ENCODE measurements around the gene OGA. TPM values are rescaled to one million over a fixed set of nuclear protein-coding genes. Genes with fewer than 3 reads are reported as not detected.

The OGA gene
- polyA plus RNA-seq (2012; ENCODE audit: missing spikeins) = 118 TPM

- FAIRE-seq = peak; percentile 97
- TF ChIP-seq POLR2A (IDR thresholded peaks at IDR 0.05; ENCODE audit: low read depth, low read length) (peak; percentile 95), TAF1 (IDR thresholded peaks at IDR 0.05; ENCODE audit: borderline replicate concordance, low read depth, low read length) (peak; percentile 99), POLR2AphosphoS5 (IDR thresholded peaks at IDR 0.05; ENCODE audit: low read depth, low read length) (peak; percentile 94)
- DNase-seq (ENCODE audit: insufficient read length) = peak; percentile 92
Measured at GRCh38 chr10:101818119-101818871, at the start of gene OGA. Gene OGA (minus strand): TSS chr10:101818444. CDS start chr10:101818022, 422 bp downstream.

GRCh38 chr10:101867931-101868330, 49.7 kb upstream of the OGA start:
- FAIRE-seq = no peak
- TF ChIP-seq TAF1 (IDR thresholded peaks at IDR 0.05; ENCODE audit: borderline replicate concordance, low read depth, low read length) (no peak), POLR2A (IDR thresholded peaks at IDR 0.05; ENCODE audit: low read depth, low read length) (no peak), POLR2AphosphoS5 (IDR thresholded peaks at IDR 0.05; ENCODE audit: low read depth, low read length) (no peak)
- DNase-seq (ENCODE audit: insufficient read length) = no peak

DNA sequence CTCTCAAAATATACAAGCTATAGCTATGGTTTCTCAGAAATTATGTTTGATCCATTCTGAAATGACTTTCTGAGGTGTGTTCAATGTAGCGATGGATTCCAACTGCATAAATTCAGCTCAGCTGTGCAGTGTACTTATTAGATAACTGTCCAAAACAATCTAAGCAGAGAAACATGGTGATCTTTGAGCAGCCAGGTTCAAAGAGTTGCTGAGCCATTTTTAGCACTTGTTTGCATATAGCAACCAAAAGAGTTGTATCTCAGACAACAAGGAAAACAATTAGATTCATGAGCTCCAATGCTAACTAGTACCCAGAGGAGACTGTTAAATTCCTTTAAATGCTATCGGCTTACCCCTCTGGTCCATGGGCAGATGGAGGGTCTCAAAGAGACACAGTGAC, 41.3 kb upstream of the OGA start:
- FAIRE-seq = no peak
- DNase-seq (ENCODE audit: insufficient read length) = no peak
- TF ChIP-seq TAF1 (IDR thresholded peaks at IDR 0.05; ENCODE audit: borderline replicate concordance, low read depth, low read length) (no peak), POLR2A (IDR thresholded peaks at IDR 0.05; ENCODE audit: low read depth, low read length) (no peak)

- FAIRE-seq = peak; percentile 92
- no peak for DNase-seq (ENCODE audit: insufficient read length)
- TF ChIP-seq POLR2AphosphoS5 (IDR thresholded peaks at IDR 0.05; ENCODE audit: low read depth, low read length) (no peak), TAF1 (IDR thresholded peaks at IDR 0.05; ENCODE audit: borderline replicate concordance, low read depth, low read length) (no peak), POLR2A (IDR thresholded peaks at IDR 0.05; ENCODE audit: low read depth, low read length) (no peak)
Measured at GRCh38 chr10:101858723-101859500, 40.7 kb upstream of the OGA start.

- peak; percentile 82 for FAIRE-seq
- no peak for DNase-seq (ENCODE audit: insufficient read length)
- no peak for TF ChIP-seq POLR2AphosphoS5 (IDR thresholded peaks at IDR 0.05; ENCODE audit: low read depth, low read length)
- TF ChIP-seq POLR2A (IDR thresholded peaks at IDR 0.05; ENCODE audit: low read depth, low read length) = no peak
- TF ChIP-seq TAF1 (IDR thresholded peaks at IDR 0.05; ENCODE audit: borderline replicate concordance, low read depth, low read length) = no peak
Measured at GRCh38 chr10:101857802-101858476, 39.7 kb upstream of the OGA start.

DNA sequence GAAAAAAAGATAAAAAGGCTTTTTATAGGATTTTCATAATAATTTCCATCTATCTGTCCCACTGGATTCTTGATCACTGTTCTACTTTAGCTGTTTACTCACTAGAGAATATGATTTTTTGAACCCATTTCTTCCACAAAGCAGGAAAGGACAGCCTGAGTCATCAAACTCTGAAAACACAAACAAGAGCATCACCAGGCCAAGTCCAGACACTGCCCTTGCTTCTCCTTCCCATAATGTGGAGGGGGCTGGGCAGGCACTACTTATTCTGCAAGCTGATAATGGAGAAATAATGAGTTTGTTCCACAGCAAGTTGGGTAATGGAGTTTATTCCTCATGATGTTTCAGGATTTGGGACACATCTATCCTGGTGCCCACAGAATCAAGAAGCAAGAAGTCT, 38.4 kb upstream of the OGA start:
- no peak for DNase-seq (ENCODE audit: insufficient read length)
- TF ChIP-seq TAF1 (IDR thresholded peaks at IDR 0.05; ENCODE audit: borderline replicate concordance, low read depth, low read length) (no peak), POLR2A (IDR thresholded peaks at IDR 0.05; ENCODE audit: low read depth, low read length) (no peak), POLR2AphosphoS5 (IDR thresholded peaks at IDR 0.05; ENCODE audit: low read depth, low read length) (no peak)
- no peak for FAIRE-seq

DNA sequence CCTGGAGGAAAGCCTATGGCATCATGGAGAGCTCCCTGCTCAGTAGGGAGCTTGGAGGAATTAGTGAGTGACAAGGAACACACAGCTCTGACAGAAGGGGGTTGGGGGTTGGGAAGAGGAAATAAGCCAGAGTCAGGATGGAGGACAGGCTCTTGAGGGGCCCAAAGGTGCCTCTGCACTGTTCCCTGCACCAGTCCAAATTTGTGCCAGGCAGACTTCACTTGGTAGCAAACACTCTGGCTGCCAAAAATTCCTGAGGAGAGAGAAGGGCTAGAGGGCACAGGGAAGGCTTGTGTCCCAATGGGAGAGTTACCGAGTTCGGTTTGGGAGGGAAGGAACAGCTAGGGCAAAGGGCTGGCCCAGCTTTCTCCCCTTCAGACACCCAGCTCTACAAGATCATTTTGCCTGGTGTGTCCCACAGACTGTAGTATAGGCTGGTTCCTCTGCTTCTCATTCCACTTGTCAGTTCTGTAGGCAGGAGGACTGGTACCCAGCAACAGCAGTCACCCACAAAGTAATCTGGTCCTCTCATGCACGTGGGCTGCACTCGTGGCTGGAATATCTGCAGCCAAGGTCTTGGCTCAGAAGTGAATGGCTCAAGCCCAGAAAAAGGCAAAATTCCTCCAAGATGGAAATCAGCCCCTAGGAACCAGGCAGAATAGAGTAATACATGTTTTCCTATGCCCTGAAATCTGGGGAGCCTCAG, 33.3 kb upstream of the OGA start:
- no peak for DNase-seq (ENCODE audit: insufficient read length)
- no peak for FAIRE-seq

DNA sequence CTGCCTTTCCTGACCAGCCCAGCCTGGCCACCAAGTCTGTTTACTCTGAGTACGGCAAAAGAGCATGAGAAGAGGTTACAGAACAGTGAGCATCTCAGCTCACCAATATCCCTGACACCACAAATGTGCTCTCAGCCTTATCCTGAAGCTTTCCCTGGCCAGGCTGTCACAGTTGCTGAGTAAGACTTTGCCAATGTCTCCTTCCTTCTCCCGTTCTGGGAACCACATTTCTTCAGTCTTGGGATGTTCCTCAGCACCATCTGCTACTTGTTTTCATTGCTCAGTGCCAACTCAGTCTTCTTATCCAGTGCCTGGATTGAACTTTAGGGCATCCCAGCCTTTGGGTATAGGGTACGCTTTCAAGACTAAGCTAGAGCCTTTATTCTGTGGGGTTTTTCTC, 32.5 kb upstream of the OGA start:
- TF ChIP-seq POLR2AphosphoS5 (IDR thresholded peaks at IDR 0.05; ENCODE audit: low read depth, low read length) = no peak
- TF ChIP-seq TAF1 (IDR thresholded peaks at IDR 0.05; ENCODE audit: borderline replicate concordance, low read depth, low read length) = no peak
- TF ChIP-seq POLR2A (IDR thresholded peaks at IDR 0.05; ENCODE audit: low read depth, low read length) = no peak
- FAIRE-seq (peak; percentile 17), DNase-seq (ENCODE audit: insufficient read length) (no peak)

More for the DNA sequence above, 33.3 kb upstream of the OGA start:
- TF ChIP-seq TAF1 (IDR thresholded peaks at IDR 0.05; ENCODE audit: borderline replicate concordance, low read depth, low read length) = no peak
- TF ChIP-seq POLR2AphosphoS5 (IDR thresholded peaks at IDR 0.05; ENCODE audit: low read depth, low read length) = no peak
- no peak for TF ChIP-seq POLR2A (IDR thresholded peaks at IDR 0.05; ENCODE audit: low read depth, low read length)

- no peak for DNase-seq (ENCODE audit: insufficient read length)
- TF ChIP-seq POLR2A (IDR thresholded peaks at IDR 0.05; ENCODE audit: low read depth, low read length) (no peak), TAF1 (IDR thresholded peaks at IDR 0.05; ENCODE audit: borderline replicate concordance, low read depth, low read length) (no peak), POLR2AphosphoS5 (IDR thresholded peaks at IDR 0.05; ENCODE audit: low read depth, low read length) (no peak)
- no peak for FAIRE-seq
Measured at GRCh38 chr10:101848894-101849351, 30.7 kb upstream of the OGA start.

DNA sequence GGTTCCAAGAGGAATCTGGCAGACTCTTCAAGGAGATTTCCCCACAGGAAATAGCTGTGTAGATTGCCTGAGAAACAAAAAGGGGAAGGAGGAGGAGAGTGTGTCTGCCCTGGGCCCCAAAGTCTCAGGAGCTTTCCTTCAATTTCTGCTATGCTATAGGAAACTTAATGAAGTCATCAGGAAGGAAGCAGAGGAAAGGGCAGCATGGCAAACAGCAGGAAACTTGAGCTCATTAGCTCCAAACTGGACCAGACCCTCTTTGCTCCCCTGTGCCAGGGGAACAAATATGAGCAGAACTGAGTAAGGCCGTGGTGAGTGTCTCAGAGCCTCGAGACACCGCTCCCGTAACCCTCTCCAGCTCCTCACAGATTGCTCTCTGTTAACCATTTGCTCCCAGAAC, 30.2 kb upstream of the OGA start:
- FAIRE-seq = no peak
- no peak for DNase-seq (ENCODE audit: insufficient read length)
- TF ChIP-seq TAF1 (IDR thresholded peaks at IDR 0.05; ENCODE audit: borderline replicate concordance, low read depth, low read length) = no peak
- no peak for TF ChIP-seq POLR2AphosphoS5 (IDR thresholded peaks at IDR 0.05; ENCODE audit: low read depth, low read length)
- TF ChIP-seq POLR2A (IDR thresholded peaks at IDR 0.05; ENCODE audit: low read depth, low read length) = no peak

DNA sequence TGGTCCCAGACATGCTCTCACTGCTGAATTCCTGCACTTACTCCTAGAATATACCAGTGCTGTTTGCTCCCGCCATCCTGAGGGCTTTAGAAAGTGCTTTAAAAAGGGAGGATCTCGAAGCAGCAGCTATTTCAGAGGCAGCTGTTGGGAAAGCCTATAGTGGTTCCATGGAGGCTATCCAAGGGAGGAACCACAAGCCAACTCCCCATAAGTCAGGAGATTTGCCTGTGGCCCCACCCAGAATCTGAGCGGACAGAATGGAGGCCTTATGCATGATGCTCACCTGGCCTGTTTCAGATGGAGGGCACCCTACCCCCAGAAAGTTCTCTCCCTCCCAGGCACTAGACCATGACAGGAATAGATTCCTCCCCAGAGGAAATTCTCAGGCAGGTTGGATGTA, 27.6 kb upstream of the OGA start:
- TF ChIP-seq POLR2A (IDR thresholded peaks at IDR 0.05; ENCODE audit: low read depth, low read length) (no peak), POLR2AphosphoS5 (IDR thresholded peaks at IDR 0.05; ENCODE audit: low read depth, low read length) (no peak), TAF1 (IDR thresholded peaks at IDR 0.05; ENCODE audit: borderline replicate concordance, low read depth, low read length) (no peak)
- DNase-seq (ENCODE audit: insufficient read length) = no peak
- no peak for FAIRE-seq

All from GM12892 (cell line).